ENCODE data around the gene PRR15.
A peak's percentile ranks its signal among the peaks of the same experiment; 100 is the strongest.

PRR15 gene

GRCh38 chr7:29569648-29570047, 6.0 kb downstream of the PRR15 start:
- TF ChIP-seq CTCF (IDR thresholded peaks at IDR 0.05; ENCODE audit: borderline replicate concordance, insufficient read depth, low read depth, low read length), result no peak
- no peak overlapping the region for H3K4me3 ChIP-seq (ENCODE audit: low read depth, low read length)

GRCh38 chr7:29572558-29572957, 8.9 kb downstream of the PRR15 start:
- no peak overlapping the region for H3K4me3 ChIP-seq (ENCODE audit: low read depth, low read length)
- no peak for TF ChIP-seq CTCF (IDR thresholded peaks at IDR 0.05; ENCODE audit: borderline replicate concordance, insufficient read depth, low read depth, low read length)

- no peak overlapping the region for H3K4me3 ChIP-seq (ENCODE audit: low read depth, low read length)
- TF ChIP-seq CTCF (IDR thresholded peaks at IDR 0.05; ENCODE audit: borderline replicate concordance, insufficient read depth, low read depth, low read length), result no peak
Measured at GRCh38 chr7:29573567-29573966, 9.9 kb downstream of the PRR15 start.

- no peak for TF ChIP-seq CTCF (IDR thresholded peaks at IDR 0.05; ENCODE audit: borderline replicate concordance, insufficient read depth, low read depth, low read length)
- no peak overlapping the region for H3K4me3 ChIP-seq (ENCODE audit: low read depth, low read length)
Measured at GRCh38 chr7:29574659-29575058, 11.0 kb downstream of the PRR15 start.

GRCh38 chr7:29587195-29587808, 23.7 kb downstream of the PRR15 start:
- no peak overlapping the region for H3K4me3 ChIP-seq (ENCODE audit: low read depth, low read length)
- no peak for TF ChIP-seq CTCF (IDR thresholded peaks at IDR 0.05; ENCODE audit: borderline replicate concordance, insufficient read depth, low read depth, low read length)

- no peak overlapping the region for H3K4me3 ChIP-seq (ENCODE audit: low read depth, low read length)
- no peak for TF ChIP-seq CTCF (IDR thresholded peaks at IDR 0.05; ENCODE audit: borderline replicate concordance, insufficient read depth, low read depth, low read length)
Measured at GRCh38 chr7:29588212-29588611, 24.6 kb downstream of the PRR15 start.

- H3K4me3 ChIP-seq (ENCODE audit: low read depth, low read length), result no peak overlapping the region
- TF ChIP-seq CTCF (IDR thresholded peaks at IDR 0.05; ENCODE audit: borderline replicate concordance, insufficient read depth, low read depth, low read length), result peak; percentile 93
Measured at GRCh38 chr7:29588900-29589696, 25.5 kb downstream of the PRR15 start.

All from GM12875 (cell line).